ENCODE measurements around the gene VTN.
A peak's percentile ranks its signal among the peaks of the same experiment; 100 is the strongest.

VTN gene

GRCh38 chr17:28371245-28372202, 1.4 kb upstream of the VTN start, which contains the start of gene SARM1:
SARM1 (plus strand) TSS chr17:28371694; CDS start chr17:28372033, 339 bp downstream.
- FAIRE-seq, result peak; percentile 98

DNA sequence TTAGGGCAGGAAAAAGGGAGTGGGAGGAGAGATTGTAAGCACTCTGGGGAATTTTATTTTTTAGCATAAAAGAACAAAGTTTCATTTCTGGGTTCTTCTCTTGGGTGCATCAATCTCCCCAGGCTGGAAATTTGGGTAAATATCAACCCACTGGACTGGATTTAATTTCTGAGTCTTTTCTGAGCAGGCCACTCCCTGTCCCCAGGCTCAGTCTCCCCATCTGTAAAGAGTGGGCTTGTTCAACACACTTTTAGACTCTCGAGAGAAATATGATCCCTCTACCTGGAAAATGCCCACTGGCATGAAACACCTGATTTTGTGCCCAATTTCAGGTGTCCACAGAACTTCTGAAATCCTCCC, 617 bp upstream of the VTN start:
- DNase-seq (ENCODE audit: insufficient read length, low spot score) (no peak), FAIRE-seq (no peak)

More at GRCh38 chr17:28371245-28372202, 1.4 kb upstream of the VTN start, which contains the start of gene SARM1:
- peak; percentile 96 for DNase-seq (ENCODE audit: insufficient read length, low spot score)

GRCh38 chr17:28369684-28370034, 448 bp downstream of the VTN start:
- DNase-seq (ENCODE audit: insufficient read length, low spot score), result no peak

DNA sequence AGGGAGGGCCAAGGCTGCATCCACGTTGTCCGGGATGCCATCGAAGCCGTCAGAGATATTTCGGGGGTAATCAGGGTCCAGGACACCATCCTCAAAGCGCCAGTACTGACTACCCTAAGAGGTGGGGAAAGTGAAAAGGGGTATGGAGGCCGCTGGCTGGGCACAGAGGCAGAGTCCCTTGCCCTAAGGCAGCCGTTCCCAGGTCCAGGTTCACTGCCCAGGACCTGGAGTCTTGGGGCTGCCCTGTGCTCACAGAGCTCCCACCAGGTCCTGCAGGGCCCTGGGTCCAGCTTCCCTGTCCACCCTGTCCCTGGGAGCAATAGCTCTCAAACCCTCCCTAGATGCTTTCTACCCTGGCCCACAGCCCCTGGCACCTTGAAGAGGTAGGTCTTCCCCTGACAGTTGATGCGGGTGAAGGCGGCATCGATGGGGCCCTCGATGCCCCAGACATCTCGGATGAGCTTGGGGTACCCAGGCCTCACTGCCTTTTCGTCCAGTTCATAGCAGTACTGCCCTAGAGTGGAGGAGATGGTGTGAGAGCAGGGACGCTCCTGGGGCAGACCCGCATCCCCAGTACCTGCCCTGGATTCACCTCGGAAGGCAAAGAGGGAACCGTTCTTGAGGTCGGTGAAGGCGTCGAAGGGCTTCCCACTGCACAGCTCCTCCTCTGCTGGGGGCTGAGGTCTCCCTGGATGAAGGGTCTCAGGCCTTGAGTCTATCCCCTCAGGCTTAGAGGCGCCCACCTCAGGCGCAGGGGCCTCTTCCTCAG, 1.0 kb downstream of the VTN start:
- FAIRE-seq (no peak), DNase-seq (ENCODE audit: insufficient read length, low spot score) (no peak)

More at GRCh38 chr17:28369684-28370034, 448 bp downstream of the VTN start:
- no peak for FAIRE-seq

DNA sequence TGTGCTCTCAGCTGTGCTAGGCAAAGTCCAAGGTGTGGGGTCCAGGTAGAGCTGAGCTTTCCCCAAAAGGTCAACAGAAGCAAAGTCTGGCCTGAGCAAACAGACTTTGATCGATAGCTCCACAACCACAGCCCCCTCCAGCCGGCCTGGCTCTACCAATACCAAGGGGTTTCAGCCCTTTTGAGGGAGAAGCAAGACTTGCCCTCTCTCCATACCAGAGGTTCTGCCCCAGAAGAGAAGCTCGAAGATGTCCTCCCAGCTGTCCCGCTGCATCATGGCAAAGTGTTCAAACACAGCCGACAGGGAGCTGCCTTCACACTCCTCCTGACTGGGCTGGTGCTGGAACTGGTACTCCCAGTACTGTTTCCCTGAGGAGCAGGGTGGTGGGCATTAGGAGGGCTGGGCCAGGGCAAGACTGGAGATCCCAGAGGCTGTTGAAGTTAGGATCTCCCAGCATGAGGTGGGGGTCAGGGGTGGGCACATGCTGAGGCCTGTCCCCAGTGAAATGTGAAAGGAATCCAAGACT, 1.7 kb downstream of the VTN start:
- FAIRE-seq (no peak), DNase-seq (ENCODE audit: insufficient read length, low spot score) (no peak)

DNA sequence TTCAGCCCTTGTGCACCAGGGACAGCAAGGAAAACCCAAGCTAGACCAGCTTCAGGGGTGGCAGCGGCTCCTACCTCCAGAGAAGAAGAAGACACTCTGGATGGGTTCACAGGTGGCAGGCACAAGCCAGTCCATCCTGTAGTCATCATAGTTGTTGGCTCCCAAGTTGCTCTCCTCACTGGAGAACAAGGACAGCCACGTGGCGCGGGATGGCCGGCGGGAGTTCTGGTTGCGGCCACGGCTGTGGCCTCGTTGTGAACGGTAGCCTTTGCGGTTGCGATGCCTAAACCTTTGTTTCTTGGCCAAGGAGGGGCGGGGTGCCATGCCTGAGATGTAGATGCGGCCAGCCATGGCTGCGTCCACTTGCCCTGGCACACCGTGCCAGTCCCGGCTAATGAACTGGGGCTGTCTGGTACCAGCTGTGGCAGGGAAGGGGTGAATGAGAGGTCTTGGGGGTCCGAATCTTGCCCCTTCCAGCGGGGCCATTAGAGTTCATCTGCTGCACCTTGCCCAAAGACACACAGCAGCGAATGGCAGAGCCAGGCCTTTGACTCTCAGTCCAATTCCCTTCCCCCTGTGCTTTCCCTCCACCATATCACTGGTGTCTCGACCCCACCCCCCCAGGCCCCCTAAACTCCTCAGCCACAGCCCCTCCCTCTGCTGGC, 2.3 kb downstream of the VTN start:
- no peak for FAIRE-seq
- DNase-seq (ENCODE audit: insufficient read length, low spot score), result no peak

DNA sequence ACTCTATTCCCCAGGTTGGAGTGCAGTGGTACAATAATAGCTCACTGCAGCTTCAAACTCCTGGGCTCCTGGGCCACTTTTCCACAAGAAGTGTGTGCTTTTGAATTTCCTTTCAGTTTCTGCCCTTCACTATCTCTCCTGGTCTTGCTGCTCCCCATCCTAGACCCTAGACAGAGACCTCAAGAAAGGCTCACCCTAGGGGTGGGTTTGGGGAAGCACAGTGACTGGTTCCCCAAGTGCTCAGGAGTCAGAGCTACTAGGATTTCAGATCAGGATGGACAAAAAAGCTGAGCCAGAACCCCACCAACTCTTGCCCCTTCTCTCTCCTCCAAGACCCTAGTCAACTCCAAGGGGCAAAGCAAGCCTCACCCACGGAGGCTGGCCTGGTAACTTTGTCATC, 3.5 kb downstream of the VTN start:
- FAIRE-seq, result no peak
- DNase-seq (ENCODE audit: insufficient read length, low spot score), result no peak

- FAIRE-seq, result no peak
- no peak for DNase-seq (ENCODE audit: insufficient read length, low spot score)
Measured at GRCh38 chr17:28365487-28365886, 4.6 kb downstream of the VTN start.

- no peak for FAIRE-seq
- no peak for DNase-seq (ENCODE audit: insufficient read length, low spot score)
Measured at GRCh38 chr17:28364665-28365363, 5.3 kb downstream of the VTN start, which contains the start of gene SEBOX. SEBOX (minus strand) TSS chr17:28365199; CDS start chr17:28365151, 48 bp downstream.

- no peak for DNase-seq (ENCODE audit: insufficient read length, low spot score)
- FAIRE-seq, result no peak
Measured at GRCh38 chr17:28363776-28364650, 6.1 kb downstream of the VTN start.

GRCh38 chr17:28363186-28363585, 6.9 kb downstream of the VTN start:
- no peak for FAIRE-seq
- no peak for DNase-seq (ENCODE audit: insufficient read length, low spot score)

DNA sequence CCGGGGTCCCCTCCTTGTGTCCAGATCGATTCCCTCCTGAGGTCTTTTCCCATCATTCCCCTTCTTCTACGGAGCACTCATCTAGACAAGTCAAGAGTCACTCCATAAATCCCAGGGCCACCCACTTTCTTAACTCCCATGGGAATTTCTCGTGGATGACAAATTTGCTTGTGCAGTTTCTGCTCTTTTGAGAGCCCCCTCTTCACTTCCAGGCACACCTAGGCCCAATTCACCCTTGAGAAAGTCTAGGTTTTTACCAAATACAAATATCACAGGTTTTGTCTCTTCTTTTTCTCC, 12.3 kb downstream of the VTN start:
- DNase-seq (ENCODE audit: insufficient read length, low spot score) (no peak), FAIRE-seq (no peak)

DNA sequence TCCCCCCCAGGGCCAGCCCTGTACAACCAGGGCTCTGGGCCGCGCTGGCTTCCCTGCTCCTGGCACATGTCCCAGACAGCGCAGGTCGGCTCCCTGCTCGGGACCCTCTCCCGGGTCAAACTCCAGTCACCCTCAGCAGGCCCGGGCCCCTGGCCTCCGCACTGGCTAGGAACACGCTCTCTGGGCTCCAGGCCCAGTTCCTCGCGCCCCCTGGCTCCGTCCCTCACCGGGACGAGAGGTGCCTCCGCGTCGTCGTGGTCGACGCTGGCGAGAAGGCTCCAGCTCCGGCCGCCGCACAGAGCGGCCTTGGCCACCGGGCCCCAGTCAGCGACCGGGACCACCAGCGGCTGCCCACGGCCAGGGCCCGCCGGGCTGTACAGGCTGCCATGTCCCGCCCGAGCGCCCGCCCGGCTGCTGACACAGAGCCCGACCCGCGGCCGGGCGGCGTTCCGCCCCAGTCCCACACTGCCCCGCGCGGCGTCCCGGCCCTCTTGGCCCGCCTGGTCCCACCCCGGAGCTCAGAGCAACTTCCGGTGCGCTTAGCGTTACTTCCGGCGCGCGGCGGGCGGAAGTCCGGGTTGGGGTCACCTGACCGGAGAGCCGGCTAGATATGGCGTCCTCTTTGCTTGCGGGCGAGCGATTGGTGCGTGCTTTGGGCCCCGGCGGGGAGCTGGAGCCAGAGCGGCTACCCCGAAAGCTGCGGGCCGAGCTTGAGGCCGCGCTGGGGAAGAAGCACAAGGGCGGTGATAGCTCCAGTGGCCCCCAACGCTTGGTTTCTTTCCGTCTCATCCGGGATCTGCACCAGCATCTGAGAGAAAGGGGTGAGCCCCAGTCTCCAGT, 12.8 kb downstream of the VTN start, which contains the start of gene POLDIP2:
TSS of gene POLDIP2 (minus strand) at position 467 of the 840 bp plus-strand sequence. CDS start at position 388, 79 bp downstream.
- FAIRE-seq (peak; percentile 82), DNase-seq (ENCODE audit: insufficient read length, low spot score) (peak; percentile 95)

GRCh38 chr17:28350271-28350670, 19.8 kb downstream of the VTN start:
- FAIRE-seq, result no peak
- DNase-seq (ENCODE audit: insufficient read length, low spot score), result no peak

DNA sequence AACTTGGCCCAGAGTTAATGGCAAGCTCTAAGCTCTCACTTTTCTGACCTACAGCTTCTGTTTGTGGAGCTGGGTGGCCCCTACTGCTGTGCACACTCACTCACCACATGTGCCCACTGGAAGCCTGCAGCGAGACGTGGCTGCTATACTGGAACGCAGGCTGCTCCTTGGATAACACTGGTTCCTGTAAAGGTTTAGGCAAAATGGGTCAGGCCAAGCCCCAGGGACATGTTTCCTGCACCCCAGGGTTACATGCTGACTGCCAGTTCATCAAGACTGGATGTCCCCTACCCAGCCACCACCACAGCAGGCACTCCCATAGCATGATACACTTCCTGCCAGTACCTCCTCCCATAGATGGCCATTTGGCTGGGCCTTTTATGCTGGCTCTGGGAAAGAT, 21.1 kb downstream of the VTN start:
- DNase-seq (ENCODE audit: insufficient read length, low spot score) (no peak), FAIRE-seq (no peak)

- FAIRE-seq (no peak), DNase-seq (ENCODE audit: insufficient read length, low spot score) (peak; percentile 71)
Measured at GRCh38 chr17:28347261-28347891, 22.7 kb downstream of the VTN start.

DNA sequence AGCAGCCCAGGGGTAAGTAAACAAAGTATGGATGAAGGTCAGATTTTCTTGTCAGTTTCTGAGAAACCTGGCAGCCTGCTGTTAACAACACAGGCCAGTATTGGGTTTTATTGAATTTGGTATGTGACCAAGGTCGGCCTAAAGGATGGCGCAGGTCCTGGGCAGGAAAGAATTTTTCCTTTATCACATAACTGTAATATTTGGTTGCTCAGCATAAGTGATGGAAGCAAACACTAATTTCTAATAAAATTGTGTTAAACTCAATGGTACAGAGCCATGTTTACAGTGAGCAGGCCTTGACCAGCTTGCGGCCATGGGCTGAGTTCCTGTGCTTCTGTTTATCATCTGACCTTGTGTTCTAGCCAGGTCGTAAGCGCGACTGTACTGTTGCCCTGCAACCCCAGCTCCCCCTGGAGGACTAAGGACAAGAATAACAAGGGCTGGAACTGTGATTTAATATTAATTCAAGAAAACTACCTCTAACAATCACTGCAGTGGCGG, 23.3 kb downstream of the VTN start:
- DNase-seq (ENCODE audit: insufficient read length, low spot score) (no peak), FAIRE-seq (no peak)

DNA sequence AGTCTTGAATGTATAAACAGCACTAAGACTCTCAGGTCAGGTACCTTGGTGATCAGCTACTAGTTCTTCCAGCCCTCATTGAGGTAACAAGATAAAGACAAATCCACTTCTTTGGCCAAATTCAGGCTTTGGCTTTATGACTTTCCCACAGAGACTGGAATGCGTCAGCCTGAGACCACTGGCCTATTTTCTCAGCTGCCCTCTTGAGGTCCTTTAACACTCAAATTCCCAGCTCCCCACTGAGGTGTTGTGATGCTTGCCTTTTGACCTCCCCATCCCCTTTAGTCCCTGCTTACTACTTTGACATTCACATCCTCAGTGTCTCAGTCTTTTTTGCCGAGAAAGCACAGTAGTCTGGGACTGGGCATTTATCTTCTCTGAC, 23.9 kb downstream of the VTN start:
- no peak for FAIRE-seq
- DNase-seq (ENCODE audit: insufficient read length, low spot score), result no peak
